Esophagus squamous epithelium (tissue), 4 donors: Measurements from ENCODE around the gene SUGT1.

Source experiments
- POLR2A ChIP-seq, 4 donors: fragments of 450-650 bp; IDR thresholded peaks; one replicate each; pipeline ENCODE4 v1.6.1; 2017; ENCODE audit warnings: antibody characterized with exemption in 4 of 4, mild to moderate bottlenecking in 4 of 4, moderate library complexity in 3 of 4
- TF ChIP-seq, protein P1 (sequence below), 6 experiments: fragments of 450-650 bp in 4 of 6; fragments of 200-600 bp in 2 of 6; sonication (generic) in 2 of 6; IDR thresholded peaks; one replicate each; pipeline ENCODE4 v1.5.1; 2016 to 2019; ENCODE audit warnings: antibody characterized with exemption in 6 of 6, mild to moderate bottlenecking in 4 of 6, moderate library complexity in 4 of 6

DNA sequence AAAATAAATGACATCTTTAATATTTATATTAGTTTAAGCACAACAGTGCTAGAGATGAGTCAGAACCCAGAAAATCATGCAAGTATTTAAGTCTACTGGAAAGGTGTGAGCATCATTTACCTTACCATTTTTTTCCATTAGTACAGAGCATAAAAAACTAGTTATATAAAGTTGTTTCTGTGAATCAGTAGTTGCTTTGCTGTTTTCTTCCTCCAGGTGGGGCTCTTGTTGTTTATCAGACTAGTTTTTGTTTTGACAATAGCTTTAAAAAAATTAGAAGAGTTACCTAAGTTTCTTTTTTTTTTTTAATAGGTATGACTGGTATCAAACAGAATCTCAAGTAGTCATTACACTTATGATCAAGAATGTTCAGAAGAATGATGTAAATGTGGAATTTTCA lies 12.7 kb downstream of the SUGT1 start:
- TF ChIP-seq, protein P1, sequence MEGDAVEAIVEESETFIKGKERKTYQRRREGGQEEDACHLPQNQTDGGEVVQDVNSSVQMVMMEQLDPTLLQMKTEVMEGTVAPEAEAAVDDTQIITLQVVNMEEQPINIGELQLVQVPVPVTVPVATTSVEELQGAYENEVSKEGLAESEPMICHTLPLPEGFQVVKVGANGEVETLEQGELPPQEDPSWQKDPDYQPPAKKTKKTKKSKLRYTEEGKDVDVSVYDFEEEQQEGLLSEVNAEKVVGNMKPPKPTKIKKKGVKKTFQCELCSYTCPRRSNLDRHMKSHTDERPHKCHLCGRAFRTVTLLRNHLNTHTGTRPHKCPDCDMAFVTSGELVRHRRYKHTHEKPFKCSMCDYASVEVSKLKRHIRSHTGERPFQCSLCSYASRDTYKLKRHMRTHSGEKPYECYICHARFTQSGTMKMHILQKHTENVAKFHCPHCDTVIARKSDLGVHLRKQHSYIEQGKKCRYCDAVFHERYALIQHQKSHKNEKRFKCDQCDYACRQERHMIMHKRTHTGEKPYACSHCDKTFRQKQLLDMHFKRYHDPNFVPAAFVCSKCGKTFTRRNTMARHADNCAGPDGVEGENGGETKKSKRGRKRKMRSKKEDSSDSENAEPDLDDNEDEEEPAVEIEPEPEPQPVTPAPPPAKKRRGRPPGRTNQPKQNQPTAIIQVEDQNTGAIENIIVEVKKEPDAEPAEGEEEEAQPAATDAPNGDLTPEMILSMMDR (IDR thresholded peaks at IDR 0.05): peak in 4 of 6 experiments; percentile 8 to 50 (median 26)
- TF ChIP-seq POLR2A (IDR thresholded peaks at IDR 0.05): no peak
